ENCODE measurements around the gene LSAMP.

The LSAMP gene

DNA sequence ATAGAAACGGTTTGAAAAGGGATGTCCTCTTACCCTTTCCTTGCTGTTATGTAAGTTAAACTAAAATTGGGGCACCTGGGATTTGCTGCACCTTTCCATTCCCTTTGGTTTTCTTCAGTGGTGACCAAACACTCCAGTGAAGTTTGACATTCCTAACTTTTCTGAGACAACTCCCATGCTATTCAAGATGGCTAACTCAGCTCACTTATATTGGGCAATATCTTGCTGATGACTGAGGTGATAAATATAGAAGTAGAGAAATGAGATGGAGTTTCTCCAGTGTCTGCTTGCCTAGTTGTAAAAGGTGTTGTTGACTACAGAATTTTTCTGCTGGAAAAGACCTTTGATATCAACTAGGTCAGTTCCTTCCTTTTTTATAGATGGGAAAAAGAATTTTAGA is 530.2 kb downstream of the LSAMP start:
- in situ Hi-C loops (cut with MboI; ENCODE audit: low sequenced_read_pairs) = no loop called here

DNA sequence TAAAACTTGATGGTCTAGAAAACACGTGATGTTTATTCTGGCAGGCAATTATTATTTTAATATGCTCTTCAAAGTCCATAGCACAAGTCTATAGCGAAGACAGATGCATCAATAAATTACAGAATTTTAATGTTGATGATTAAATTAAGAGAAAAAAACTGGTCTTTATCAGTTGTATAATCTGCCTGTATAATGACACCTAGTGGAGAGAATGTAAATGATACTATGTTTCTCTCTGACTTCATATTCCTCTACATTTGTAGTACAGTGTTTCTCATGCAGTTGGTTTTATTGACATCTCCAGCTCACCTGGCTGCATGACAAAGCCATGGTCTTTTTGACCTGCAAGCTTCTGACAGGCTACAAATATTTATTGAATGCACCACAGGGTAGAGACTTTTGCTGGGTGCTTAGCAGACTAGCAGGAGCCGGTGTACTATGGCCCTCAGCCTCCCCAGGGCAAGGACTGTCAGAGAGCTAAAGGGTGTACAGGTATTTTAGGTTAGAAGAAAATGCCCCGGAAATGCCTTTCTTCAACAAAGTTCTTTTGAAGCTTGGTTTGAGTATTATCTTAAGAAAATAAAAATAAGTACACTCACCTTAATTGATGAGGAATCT is 532.1 kb downstream of the LSAMP start:
- in situ Hi-C loops (cut with MboI; ENCODE audit: low sequenced_read_pairs) = no loop called here

DNA sequence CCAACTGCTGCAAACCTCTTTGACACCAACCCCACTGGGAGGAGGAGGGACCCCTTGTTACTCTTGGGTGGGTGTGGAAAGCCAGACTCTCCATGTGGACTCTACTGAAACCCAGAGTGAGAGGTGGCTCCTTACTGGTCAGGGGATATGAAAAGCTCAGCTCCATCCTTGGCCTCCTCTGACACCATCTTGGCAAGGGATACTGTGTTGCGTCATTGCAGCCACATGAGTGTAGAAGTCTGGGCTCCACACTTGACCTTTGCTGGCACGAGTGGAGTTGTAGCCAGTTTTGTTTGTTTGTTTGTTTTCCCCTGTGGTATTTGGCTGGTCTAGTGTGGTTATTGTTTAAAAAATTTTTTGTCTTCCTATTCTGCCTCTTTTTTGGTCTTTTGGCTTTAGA is 532.9 kb downstream of the LSAMP start:
- in situ Hi-C loops (cut with MboI; ENCODE audit: low sequenced_read_pairs) = no loop called here

DNA sequence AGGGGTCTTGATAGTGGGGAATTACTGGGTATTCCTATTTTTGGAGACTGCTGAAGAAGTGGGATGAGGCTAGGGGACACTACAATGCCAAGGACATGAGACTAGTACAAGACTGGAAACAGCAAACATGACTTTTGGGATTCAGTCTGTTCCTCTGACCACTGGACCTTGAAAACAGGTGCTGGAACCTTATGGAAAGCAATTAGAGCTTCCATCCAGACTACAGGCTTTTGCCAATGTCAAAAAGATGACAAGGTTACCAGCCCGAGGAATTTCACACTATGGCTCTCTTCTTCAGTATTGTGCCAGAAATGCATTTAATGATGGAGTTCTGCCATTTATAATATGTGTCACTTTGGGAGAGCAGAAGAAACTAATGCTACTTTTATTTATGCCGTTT is 539.4 kb downstream of the LSAMP start:
- in situ Hi-C loops (cut with MboI; ENCODE audit: low sequenced_read_pairs) = no loop called here

DNA sequence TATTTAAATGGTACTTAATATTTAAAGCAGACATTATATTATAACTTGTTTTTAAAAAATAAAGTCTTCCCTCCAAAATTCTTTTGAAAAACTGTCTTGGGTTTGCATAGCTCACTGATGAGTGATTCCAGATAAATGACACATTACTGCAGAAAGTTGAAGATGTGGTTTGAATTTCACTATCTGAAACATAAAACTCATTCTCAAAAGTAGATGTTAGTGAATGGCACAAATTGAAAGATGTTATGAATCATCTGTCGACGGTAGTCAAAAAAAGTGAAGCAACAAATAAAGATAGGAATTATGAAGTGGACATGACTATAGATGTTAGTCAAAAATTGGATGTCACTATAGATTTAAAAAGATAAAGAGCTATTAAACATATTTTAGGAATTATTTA is 541.4 kb downstream of the LSAMP start:
- in situ Hi-C loops (cut with MboI; ENCODE audit: low sequenced_read_pairs) = no loop called here

DNA sequence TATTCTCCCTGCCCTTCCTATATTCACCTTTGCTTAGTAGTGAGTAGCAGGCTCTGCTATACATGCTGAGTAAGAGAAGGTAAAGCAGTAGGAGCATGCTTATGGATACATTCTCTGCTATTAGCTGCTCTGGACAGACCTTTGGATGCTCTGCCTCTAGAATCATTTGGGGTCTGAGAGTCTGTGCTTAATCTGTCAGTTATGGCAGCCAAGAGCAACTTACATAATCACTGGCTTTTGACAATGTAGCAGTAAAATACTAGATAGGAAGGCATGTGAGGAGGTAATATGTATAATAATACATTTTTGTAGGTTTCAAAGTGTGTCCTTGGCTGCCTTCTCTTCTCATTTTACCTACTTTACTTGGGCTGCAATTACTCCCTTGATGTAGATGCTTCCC is 544.3 kb downstream of the LSAMP start:
- in situ Hi-C loops (cut with MboI; ENCODE audit: low sequenced_read_pairs) = no loop called here

DNA sequence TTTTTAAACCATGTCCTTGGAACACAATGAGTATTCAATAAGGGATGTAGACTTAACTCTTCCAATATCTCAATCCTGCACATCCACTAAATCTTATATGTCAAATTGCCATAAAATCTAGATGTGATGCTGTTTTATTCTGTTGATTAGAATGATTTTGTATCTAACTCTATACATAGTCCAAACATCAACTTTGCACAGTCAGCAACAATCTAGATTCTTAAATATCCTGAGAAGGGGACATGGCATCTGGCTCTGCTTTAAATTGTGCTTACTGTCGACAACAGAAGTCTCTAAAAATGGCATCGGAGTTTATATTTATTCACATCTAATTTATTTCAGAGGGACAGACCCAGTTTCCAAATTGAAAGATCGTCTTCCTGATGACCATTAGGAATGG is 545.8 kb downstream of the LSAMP start:
- in situ Hi-C loops (cut with MboI; ENCODE audit: low sequenced_read_pairs) = no loop called here

DNA sequence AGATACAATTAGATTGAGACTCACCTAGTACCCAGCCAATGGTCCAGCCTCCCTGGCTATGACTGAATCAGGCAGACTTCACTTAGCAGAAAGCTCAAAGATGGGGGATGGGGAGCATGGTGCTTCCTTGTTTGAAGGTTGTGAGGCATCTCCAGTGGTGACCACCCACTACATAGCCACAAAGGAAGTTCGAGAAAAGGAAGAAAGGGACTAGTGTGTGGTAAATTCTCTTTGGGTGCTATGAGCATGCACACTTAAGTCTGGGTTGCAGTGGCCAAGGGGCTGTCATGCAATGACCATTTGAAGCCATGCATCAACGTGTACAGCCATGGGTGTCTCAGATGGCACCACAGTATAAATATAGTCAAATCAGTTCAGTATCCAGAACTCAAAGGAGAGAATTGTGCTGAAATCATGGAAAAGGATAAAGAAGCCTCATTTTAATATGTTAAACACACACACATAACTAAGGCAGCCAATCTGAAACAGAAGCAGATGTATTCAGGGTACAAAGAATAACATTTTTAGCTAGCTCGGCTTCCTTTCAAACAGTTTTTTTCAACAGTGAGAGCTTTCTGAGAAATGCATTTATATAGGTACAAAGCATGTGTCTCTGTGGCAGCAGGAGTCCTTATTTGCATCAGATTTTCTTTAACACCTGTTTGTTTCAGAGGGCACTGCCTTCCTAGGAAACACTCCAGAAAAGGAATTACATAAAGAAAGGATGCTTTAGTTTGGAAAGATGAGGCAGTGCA is 546.5 kb downstream of the LSAMP start:
- in situ Hi-C loops (cut with MboI; ENCODE audit: low sequenced_read_pairs) = no loop called here

DNA sequence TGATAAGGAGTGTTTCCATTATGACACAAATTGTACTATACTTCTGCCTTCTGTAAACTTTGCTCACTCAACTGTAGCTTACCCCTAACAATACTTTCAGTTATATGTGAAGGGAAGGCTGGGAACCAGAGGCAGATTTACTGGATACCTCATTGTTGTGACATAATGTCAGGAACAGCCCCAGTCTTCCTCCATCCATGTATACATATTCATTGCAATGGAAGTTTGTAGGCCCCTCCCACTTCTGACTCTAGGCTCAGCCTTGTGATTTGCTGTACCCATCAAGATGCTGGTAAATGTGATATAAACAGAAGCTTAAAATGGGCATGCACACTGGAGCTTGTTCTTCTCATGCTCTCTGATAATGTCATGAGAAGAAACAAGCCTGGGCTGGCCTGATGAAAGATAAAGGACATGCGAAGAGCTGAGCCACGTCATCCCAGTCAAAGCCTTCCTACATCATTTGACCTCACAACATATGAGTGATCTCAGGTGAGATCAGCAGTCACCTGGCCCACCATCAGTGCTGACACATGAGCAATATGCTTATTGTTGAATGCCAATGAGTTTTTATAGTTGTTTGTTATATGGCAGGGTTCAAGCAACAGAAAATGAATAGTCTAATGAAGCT is 554.2 kb downstream of the LSAMP start:
- in situ Hi-C loops (cut with MboI; ENCODE audit: low sequenced_read_pairs) = no loop called here

DNA sequence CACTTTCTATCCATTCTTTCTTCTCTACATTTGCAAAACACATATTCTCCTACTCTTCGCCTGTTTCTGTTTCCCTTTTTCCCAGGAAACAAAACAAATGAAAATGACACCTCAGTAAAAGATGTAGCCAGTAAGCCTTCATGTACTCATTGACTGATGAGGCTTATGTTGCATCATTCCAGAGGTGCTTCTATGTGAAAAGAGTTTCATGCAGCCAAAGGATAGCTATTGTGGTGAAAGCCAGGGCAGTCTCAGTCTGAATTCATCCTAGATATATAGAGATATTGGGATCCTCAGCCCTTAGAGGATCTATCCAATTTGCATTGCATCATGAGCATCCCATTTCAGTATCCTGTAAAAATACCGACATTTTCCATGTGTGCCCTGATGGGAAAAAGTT is 554.7 kb downstream of the LSAMP start:
- in situ Hi-C loops (cut with MboI; ENCODE audit: low sequenced_read_pairs) = no loop called here

DNA sequence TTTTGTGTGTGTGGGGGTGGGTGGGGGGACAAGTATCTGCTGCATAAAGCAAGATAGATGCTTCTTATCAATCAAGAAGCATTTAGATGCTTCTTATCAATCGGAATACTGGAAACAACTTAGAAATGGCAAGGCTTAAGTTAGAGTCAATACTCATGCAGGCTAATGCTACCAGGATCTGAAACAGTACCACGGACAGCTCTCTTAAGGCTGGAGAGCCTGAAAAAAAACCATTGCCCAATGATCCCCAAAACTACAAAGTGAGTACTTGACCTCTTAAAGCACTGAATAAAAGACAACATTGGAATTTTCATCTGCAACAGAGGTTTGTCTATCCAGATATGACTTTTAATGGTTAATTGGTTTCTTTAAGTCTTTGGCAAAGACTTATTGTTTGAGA is 559.7 kb downstream of the LSAMP start:
- in situ Hi-C loops (cut with MboI; ENCODE audit: low sequenced_read_pairs) = no loop called here

DNA sequence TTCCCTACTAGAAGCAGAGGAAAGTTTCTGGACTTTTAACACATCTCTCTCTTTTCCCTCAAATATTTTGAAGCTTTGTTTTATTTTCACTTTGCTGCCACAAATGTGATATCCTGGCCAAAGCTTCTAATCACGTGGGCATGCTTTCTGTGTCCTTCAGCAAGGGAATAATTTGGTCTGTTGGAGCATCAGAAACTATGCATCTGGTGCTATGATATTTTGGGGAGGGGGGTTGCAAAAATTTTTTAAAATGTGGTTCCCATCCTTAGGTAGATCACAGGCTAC is 567.7 kb downstream of the LSAMP start:
- in situ Hi-C loops (cut with MboI; ENCODE audit: low sequenced_read_pairs) = no loop called here

DNA sequence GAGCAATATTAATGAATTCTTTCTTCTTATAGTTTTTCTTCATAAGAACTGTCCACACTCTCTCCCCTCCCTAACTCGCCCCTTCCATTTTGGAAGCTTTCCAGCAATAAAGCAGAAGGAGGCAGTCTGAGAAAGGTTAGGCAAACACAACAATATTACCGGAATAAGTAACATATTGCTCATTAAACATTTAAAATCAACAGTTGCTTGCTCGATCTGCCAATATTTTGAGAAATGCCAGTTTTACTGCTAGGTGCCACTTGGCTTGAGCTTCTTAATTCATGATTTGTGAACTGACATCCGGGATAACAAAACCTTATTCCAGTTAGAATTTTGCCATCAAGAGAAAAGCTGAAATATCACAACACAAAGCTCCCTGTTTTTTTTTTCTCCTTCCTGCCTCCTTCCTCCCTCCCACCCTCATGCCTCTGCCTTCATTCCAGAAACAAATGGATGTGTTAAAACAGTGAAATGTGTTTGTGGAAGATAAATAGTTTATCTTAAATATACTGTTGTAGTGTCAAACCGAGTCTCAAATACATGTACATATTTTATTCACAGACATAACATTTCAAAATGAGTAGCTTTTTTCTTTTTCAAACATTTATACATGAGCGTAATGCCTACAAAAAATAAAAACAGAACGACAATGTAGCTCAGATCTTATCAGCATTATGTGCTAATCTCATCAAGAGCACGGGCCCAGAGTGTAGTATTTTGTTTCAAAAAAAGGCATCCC is 568.2 kb downstream of the LSAMP start:
- in situ Hi-C loops (cut with MboI; ENCODE audit: low sequenced_read_pairs) = no loop called here

DNA sequence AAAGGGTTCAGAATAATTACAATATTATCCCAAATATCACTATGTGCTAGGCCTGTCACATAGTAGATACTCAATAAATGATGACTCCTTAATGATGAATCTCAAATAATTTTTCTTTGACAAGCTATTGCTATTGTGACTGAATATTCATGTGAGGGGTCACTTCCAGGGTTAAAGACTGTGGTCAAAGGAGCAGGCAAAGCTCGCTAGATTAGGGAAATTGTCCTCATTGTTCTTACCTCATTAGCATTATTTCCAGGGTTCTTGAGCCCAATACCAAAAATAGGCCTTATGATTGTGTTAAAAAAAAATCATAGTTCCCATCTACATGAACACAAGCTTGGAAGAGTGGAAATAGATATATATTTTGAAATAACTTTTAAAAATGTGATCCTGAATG is 569.8 kb downstream of the LSAMP start:
- in situ Hi-C loops (cut with MboI; ENCODE audit: low sequenced_read_pairs) = no loop called here

DNA sequence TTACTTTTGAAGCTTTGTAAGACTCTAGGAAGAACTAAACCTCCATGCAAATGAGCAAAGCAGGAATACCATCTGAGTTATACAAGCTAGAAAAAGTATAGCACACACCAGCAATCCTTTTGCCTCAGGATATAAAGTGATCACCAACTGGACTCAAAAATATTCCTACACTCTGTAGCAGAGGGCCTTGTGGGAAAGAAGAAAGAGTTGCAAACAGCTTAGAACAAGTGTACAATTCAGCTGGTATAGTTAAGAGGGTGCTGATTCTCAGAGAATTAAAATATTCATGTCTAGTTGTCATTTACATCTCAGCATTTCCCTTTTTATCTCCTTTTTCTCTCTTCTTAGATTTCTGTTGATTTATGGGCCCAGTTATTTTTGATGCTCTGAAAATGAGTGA is 573.6 kb downstream of the LSAMP start:
- in situ Hi-C loops (cut with MboI; ENCODE audit: low sequenced_read_pairs) = no loop called here

DNA sequence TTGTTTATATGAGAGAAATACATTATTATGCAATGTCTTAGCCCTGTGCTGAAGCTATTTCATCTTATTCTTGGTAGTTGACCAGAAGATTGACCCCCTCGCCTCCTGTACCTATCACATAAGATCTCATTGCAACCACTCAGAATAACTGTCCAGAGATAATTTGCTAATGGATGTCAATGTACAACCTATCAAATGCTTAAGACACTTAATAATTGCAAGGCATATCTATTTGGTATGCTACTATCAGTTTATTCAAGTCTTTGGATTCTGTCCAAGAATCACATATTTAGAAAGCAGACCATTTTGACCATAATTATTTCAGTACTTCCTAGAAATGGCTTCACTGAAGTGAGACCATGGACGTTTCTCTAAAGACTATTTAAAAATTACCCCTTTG is 580.4 kb downstream of the LSAMP start:
- in situ Hi-C loops (cut with MboI; ENCODE audit: low sequenced_read_pairs) = no loop called here

DNA sequence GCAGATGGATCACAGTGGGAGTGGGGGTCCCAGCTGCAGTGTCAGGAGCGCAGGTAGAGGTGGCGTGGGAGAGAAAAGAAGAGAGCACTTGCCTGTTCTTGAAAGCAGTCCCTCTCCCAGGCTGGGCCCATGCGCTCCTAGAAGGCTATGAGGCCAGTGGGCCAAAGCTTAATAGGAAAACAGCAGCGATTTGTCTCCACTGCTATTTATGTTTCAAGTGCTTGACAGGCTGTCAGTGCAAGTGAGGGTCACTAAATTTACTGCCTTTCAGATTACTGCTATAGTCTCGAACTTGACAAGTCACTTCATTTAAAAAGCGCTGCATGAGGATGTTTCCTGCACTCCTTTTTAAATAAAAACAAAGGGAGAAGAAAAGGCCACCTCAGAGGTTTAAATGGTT is 582.4 kb downstream of the LSAMP start:
- in situ Hi-C loops (cut with MboI; ENCODE audit: low sequenced_read_pairs) = no loop called here

DNA sequence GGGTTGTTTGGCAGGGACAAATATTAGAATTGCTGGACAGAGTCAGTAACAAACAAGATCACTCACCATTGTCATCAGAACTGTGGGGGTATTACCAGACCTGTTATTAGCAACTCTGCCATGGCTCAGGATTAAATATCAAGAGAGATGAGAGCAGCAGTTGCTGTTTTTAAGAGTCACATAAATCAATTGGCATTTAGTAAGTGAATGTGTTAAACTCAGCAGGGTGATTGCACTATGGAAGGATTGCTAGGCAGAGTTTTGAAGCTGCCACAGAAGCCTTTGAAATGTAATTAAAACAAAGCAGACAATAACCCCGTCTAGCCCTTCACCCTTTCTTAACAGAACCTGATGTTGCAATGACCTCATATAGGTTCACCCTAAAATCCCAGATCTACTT is 583.2 kb downstream of the LSAMP start:
- in situ Hi-C loops (cut with MboI; ENCODE audit: low sequenced_read_pairs) = no loop called here

DNA sequence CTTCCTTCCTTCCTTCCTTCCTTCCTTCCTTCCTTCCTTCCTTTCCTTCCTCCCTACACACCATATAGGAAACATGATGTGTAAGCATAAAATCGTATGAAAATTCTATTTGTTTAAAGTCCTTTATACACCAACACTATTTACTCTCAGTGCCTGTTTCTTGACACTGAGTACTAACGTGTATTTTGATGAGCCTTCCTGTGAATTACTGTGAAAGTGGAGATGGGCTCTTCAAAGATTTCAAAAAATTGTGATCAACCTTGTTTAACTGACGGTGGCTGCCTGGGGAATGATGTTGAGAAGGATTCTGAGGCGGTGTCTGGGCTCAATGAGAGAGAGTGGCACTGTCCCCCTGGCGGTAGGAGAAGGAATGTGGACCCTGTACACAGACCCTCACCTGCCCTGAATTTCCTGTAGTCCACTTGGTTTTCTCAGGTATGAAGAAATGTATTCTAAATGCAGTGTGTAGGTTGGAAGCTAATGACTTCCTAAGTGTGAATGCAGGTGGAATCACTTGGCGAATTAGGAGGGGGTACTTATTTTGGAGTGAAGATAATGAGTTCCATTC is 584.0 kb downstream of the LSAMP start:
- in situ Hi-C loops (cut with MboI; ENCODE audit: low sequenced_read_pairs) = no loop called here

DNA sequence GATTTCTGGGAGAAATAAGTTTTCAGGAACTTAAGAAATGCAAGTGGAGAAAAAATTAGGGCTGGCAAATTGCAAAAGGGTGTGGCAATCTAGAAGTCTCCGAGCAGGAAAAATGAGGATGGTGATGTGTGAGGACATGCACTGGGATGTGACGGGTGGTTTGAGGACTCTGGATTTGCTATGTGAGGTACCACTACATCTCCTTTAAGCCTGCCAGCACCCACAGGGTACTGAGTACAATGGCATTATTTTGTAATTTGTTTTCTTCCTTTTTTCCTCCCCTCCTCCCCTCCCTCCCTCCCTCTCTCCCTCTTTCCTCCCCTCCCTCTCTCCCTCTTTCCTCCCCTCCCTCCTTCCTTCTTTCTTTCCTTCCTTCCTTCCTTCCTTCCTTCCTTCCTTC is 584.5 kb downstream of the LSAMP start:
- in situ Hi-C loops (cut with MboI; ENCODE audit: low sequenced_read_pairs) = no loop called here

DNA sequence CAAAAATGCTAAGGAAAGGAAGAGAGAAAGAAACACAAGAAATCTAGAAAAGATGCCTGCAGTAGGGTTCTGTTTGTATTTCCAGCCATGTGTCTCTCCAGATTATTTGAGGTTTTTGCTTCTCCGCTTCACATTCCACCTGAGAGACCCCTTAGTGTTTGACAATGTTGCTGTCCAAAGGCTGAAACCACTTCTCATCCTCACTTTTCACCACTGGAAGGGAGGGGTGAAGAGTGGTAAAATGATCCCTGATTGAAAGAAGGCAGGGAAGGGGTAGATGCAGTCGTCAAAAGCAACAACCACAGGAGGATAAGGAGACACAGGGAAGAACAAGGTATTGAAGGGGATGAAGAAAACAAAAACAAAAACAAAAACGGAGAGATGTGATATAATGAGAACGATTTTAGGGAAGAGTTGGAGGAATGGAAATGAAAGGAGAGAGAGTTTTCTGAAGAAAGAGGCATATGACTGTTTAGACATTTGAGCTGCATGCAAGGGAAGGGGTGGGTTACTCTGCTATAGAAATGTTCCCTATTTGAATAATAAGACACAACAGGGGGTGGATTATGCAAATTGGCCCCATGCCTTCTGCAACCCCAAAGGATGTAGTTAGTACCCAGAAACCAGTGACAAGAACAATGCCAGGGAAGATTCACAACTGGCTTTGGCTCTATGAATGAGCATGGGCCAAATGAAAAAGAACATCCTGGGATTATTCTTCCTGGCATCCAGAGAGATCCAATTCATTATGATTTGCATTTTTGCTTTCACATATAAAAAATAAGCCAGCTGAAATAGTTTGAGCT is 586.1 kb downstream of the LSAMP start:
- in situ Hi-C loops (cut with MboI; ENCODE audit: low sequenced_read_pairs) = no loop called here
